WTC11 (cell line): Measurements from ENCODE around the gene ZNF823. TPM values are rescaled to one million over a fixed set of nuclear protein-coding genes. Genes with fewer than 3 reads are reported as not detected.

Experiments used
- ATAC-seq: fragments of 200-7000 bp; cut with Tn5 transposase; 2 replicates; pipeline ENCODE4 v1.10.0; 2021; ENCODE audit warnings: mild to moderate bottlenecking, moderate library complexity
- CTCF ChIA-PET: fragments of 300-600 bp; sonication (Branson Sonifier 250); formaldehyde crosslinking; loops from one replicate; lab custom pipeline; 2021; ENCODE audit warnings: antibody characterized with exemption; lab: Charles Lee
- POLR2A ChIA-PET: fragments of 350-600 bp; sonication (Branson Sonifier 250); formaldehyde crosslinking; loops from one replicate; lab custom pipeline; 2021; ENCODE audit warnings: antibody characterized with exemption; lab: Charles Lee
- DNase-seq: peaks from one replicate; pipeline ENCODE4 v3.0.0; 2021; ENCODE audit warnings: low spot score
- H3K27ac Mint-ChIP-seq: 2 replicates; pipeline ENCODE4 v1.8.0; 2021; ENCODE audit warnings: mixed read lengths
- H3K27me3 Mint-ChIP-seq: 2 replicates; pipeline ENCODE4 v1.8.0; 2021; ENCODE audit warnings: low read depth, mild to moderate bottlenecking, moderate library complexity, mixed read lengths
- H3K36me3 Mint-ChIP-seq: 2 replicates; pipeline ENCODE4 v1.8.0; 2021; ENCODE audit warnings: mixed read lengths
- H3K4me1 Mint-ChIP-seq: 2 replicates; pipeline ENCODE4 v1.8.0; 2022; ENCODE audit warnings: mixed read lengths
- H3K4me3 Mint-ChIP-seq: 2 replicates; pipeline ENCODE4 v1.8.0; 2021; ENCODE audit warnings: mild to moderate bottlenecking, moderate library complexity, mixed read lengths
- H3K9me3 Mint-ChIP-seq: 2 replicates; pipeline ENCODE4 v1.8.0; 2021; ENCODE audit warnings: mixed read lengths
- CDX4 ChIP-seq: fragments of 250-450 bp; sonication (Bioruptor Pico); IDR thresholded peaks from 2 replicates; pipeline ENCODE4 v1.9.0; 2021; ENCODE audit warnings: moderate library complexity, mild to moderate bottlenecking, inconsistent platforms, borderline replicate concordance
- ETV6 ChIP-seq: sonication (generic); formaldehyde crosslinking; IDR thresholded peaks from 2 replicates; pipeline ENCODE4 v1.8.1; 2022; ENCODE audit warnings: mild to moderate bottlenecking, missing genetic modification reagents
- FOXP4 ChIP-seq: sonication (generic); formaldehyde crosslinking; IDR thresholded peaks from 2 replicates; pipeline ENCODE4 v1.8.0; 2022; ENCODE audit warnings: mild to moderate bottlenecking, missing genetic modification reagents
- GABPB1 ChIP-seq: sonication (generic); formaldehyde crosslinking; IDR thresholded peaks from 2 replicates; pipeline ENCODE4 v1.8.1; 2023; ENCODE audit warnings: mild to moderate bottlenecking, missing genetic modification reagents
- GTF2I ChIP-seq: fragments of 250-450 bp; sonication (Bioruptor Pico); conservative IDR thresholded peaks from 2 replicates; pipeline ENCODE4 v1.4.0; 2021; ENCODE audit warnings: mild to moderate bottlenecking
- NFATC4 ChIP-seq: fragments of 250-450 bp; sonication (Bioruptor Pico); IDR thresholded peaks from 2 replicates; pipeline ENCODE4 v1.9.0; 2021; ENCODE audit warnings: mild to moderate bottlenecking
- NR2C2 ChIP-seq: sonication (generic); formaldehyde crosslinking; IDR thresholded peaks from 2 replicates; pipeline ENCODE4 v1.8.0; 2022; ENCODE audit warnings: mild to moderate bottlenecking, missing genetic modification reagents
- RELA ChIP-seq: sonication (generic); formaldehyde crosslinking; IDR thresholded peaks from 2 replicates; pipeline ENCODE4 v1.8.1; 2022; ENCODE audit warnings: missing genetic modification reagents, mild to moderate bottlenecking, borderline replicate concordance
- TCF7 ChIP-seq: sonication (generic); formaldehyde crosslinking; IDR thresholded peaks from 2 replicates; pipeline ENCODE4 v1.8.0; 2022; ENCODE audit warnings: mild to moderate bottlenecking, low read depth, missing genetic modification reagents, moderate library complexity
- TEAD1 ChIP-seq: sonication (generic); formaldehyde crosslinking; IDR thresholded peaks from 2 replicates; pipeline ENCODE4 v1.8.0; 2022; ENCODE audit warnings: mild to moderate bottlenecking, missing genetic modification reagents
- TEAD4 ChIP-seq: sonication (generic); formaldehyde crosslinking; IDR thresholded peaks from 2 replicates; pipeline ENCODE4 v1.8.0; 2022; ENCODE audit warnings: mild to moderate bottlenecking, missing genetic modification reagents
- USF1 ChIP-seq: sonication (generic); formaldehyde crosslinking; IDR thresholded peaks from 2 replicates; pipeline ENCODE4 v1.8.0; 2022; ENCODE audit warnings: mild to moderate bottlenecking, missing genetic modification reagents
- ZNF219 ChIP-seq: sonication (generic); formaldehyde crosslinking; IDR thresholded peaks from 2 replicates; pipeline ENCODE4 v1.8.0; 2023; ENCODE audit warnings: missing genetic modification reagents, mild to moderate bottlenecking, borderline replicate concordance
- ZSCAN18 ChIP-seq: fragments of 250-450 bp; sonication (Bioruptor Pico); IDR thresholded peaks from 2 replicates; pipeline ENCODE4 v2.1.2; 2022; ENCODE audit warnings: mild to moderate bottlenecking, moderate library complexity
- total RNA-seq: library from RNA; stranded (reverse); gene quantifications from 3 replicates; pipeline ENCODE4 v1.2.3, GENCODE V29; 2021
- TF ChIP-seq, protein P1 (sequence below): sonication (generic); formaldehyde crosslinking; IDR thresholded peaks from 2 replicates; pipeline ENCODE4 v1.8.0; 2023; ENCODE audit warnings: missing genetic modification reagents, mild to moderate bottlenecking, borderline replicate concordance
- TF ChIP-seq, protein P2 (sequence below): sonication (generic); formaldehyde crosslinking; conservative IDR thresholded peaks from 2 replicates; pipeline ENCODE4 v1.8.1; 2022; ENCODE audit warnings: mild to moderate bottlenecking, missing genetic modification reagents
- TF ChIP-seq, protein P3 (sequence below): fragments of 250-450 bp; sonication (Bioruptor Pico); IDR thresholded peaks from 2 replicates; pipeline ENCODE4 v1.9.0; 2021; ENCODE audit warnings: mild to moderate bottlenecking

Gene ZNF823
- total RNA-seq, 1 experiment from 2014 or later, result 5.4 TPM

GRCh38 chr19:11763117-11763516 is 24.4 kb upstream of the ZNF823 start (continued):
- TF ChIP-seq NR2C2, result no peak
- no peak for TF ChIP-seq FOXP4 (CRISPR knock-in tag)
- TF ChIP-seq CDX4, result no peak
- TF ChIP-seq, all 79 proteins: peak for 0

DNA sequence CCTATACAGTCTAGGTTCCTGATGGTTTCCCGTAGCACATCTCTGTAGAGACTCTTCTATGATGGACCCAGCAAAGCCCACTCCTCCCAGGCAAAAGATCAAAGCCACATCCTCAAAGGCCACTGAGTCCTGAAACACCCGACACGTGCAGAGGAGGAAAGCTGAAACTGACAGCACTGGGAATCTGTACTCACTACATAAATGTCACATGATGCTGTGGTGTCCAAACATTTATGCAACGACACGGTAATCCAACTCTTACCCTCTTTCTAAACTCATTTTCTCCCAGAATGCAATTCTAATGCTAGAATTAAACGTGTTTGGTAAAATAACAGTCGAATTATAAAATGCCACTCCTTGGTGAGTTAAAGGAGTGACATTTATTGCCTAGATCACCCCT is 21.1 kb upstream of the ZNF823 start:
- H3K27me3 Mint-ChIP-seq, result peaks cover 49% of the 10 kb centered on the region
- no peak overlapping the region for H3K4me3 Mint-ChIP-seq
- no peak for ATAC-seq
- H3K27ac Mint-ChIP-seq, result no peak overlapping the region
- DNase-seq, result no peak
- POLR2A ChIA-PET, result no interaction called here
- H3K36me3 Mint-ChIP-seq, result no peaks in the 10 kb centered on the region
- CTCF ChIA-PET, result no interaction called here
- peaks cover 31% of the 10 kb centered on the region for H3K9me3 Mint-ChIP-seq
- no peaks in the 10 kb centered on the region for H3K4me1 Mint-ChIP-seq
- TF ChIP-seq, protein P1, sequence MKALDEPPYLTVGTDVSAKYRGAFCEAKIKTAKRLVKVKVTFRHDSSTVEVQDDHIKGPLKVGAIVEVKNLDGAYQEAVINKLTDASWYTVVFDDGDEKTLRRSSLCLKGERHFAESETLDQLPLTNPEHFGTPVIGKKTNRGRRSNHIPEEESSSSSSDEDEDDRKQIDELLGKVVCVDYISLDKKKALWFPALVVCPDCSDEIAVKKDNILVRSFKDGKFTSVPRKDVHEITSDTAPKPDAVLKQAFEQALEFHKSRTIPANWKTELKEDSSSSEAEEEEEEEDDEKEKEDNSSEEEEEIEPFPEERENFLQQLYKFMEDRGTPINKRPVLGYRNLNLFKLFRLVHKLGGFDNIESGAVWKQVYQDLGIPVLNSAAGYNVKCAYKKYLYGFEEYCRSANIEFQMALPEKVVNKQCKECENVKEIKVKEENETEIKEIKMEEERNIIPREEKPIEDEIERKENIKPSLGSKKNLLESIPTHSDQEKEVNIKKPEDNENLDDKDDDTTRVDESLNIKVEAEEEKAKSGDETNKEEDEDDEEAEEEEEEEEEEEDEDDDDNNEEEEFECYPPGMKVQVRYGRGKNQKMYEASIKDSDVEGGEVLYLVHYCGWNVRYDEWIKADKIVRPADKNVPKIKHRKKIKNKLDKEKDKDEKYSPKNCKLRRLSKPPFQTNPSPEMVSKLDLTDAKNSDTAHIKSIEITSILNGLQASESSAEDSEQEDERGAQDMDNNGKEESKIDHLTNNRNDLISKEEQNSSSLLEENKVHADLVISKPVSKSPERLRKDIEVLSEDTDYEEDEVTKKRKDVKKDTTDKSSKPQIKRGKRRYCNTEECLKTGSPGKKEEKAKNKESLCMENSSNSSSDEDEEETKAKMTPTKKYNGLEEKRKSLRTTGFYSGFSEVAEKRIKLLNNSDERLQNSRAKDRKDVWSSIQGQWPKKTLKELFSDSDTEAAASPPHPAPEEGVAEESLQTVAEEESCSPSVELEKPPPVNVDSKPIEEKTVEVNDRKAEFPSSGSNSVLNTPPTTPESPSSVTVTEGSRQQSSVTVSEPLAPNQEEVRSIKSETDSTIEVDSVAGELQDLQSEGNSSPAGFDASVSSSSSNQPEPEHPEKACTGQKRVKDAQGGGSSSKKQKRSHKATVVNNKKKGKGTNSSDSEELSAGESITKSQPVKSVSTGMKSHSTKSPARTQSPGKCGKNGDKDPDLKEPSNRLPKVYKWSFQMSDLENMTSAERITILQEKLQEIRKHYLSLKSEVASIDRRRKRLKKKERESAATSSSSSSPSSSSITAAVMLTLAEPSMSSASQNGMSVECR (CRISPR knock-in tag), result no peak
- TF ChIP-seq TEAD1 (CRISPR knock-in tag), result no peak
- TF ChIP-seq RELA (CRISPR knock-in tag), result no peak
- no peak for TF ChIP-seq USF1 (CRISPR knock-in tag)
- no peak for TF ChIP-seq ZNF219 (CRISPR knock-in tag)
- TF ChIP-seq, protein P2, sequence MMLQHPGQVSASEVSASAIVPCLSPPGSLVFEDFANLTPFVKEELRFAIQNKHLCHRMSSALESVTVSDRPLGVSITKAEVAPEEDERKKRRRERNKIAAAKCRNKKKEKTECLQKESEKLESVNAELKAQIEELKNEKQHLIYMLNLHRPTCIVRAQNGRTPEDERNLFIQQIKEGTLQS, result no peak
- TF ChIP-seq, protein P3, sequence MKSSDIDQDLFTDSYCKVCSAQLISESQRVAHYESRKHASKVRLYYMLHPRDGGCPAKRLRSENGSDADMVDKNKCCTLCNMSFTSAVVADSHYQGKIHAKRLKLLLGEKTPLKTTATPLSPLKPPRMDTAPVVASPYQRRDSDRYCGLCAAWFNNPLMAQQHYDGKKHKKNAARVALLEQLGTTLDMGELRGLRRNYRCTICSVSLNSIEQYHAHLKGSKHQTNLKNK (CRISPR knock-in tag), result no peak
- TF ChIP-seq CDX4, result no peak
- TF ChIP-seq TEAD4 (CRISPR knock-in tag), result no peak
- TF ChIP-seq TCF7, result no peak
- TF ChIP-seq NFATC4 (CRISPR knock-in tag), result no peak
- no peak for TF ChIP-seq ZSCAN18 (CRISPR knock-in tag)
- no peak for TF ChIP-seq ETV6 (CRISPR knock-in tag)
- TF ChIP-seq GABPB1, result no peak
- TF ChIP-seq GTF2I, result no peak
